ENCODE results near the gene FSD1. TPM values are rescaled to one million over a fixed set of nuclear protein-coding genes. Genes with fewer than 3 reads are reported as not detected.
"Not testable (repeated sequence)": the region's sequence is repeated elsewhere in the genome, so short reads cannot be mapped to it uniquely, and the experiment has no call there.

Gene FSD1
- total RNA-seq, 4 donors from 2014 or later, result not detected

DNA sequence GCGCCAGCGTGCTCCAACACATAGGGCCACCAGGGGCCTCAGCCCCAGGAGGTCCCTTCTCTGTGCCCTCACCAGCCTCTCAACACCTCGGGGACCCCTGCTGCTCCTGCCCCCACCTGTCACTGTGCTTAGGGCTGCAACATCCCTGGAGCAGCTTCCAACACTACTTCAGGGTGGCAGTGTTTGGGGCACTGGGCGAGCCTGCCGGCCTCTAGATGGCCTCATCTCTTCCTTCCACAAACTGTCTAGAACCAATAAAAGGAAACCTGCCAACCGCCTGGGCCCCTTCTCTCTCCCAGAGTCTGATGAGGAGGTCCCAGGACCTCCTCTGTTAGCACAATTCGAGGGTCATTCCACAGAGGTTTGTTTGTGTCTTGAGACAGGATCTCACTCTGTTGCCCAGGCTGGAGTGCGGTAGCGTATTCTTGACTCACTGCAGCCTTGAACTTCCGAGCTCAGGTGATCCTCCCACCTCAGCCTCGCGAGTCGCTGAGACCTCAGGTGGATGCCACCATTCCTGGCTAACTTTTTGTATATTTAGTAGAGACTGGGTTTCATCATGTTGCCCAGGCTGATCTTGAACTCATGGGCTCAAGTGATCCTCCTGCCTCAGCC lies 35.5 kb upstream of the FSD1 start:
- TF ChIP-seq POLR2AphosphoS5 (IDR thresholded peaks at IDR 0.05) (no peak), EP300 (IDR thresholded peaks at IDR 0.05) (no peak), POLR2A (IDR thresholded peaks at IDR 0.05) (no peak), CTCF (IDR thresholded peaks at IDR 0.05) (no peak)
- DNase-seq (ENCODE audit: low spot score in 2 of 2), result no peak
- Histone ChIP-seq H3K4me3 (no peak overlapping the region), H3K36me3 (peaks cover 70% of the 10 kb centered on the region), H3K4me1 (no peaks in the 10 kb centered on the region), H3K27ac (no peak overlapping the region), H3K9me3 (no peaks in the 10 kb centered on the region), H3K27me3 (no peaks in the 10 kb centered on the region)
- 93% methylated on average over 7 of the region's 13 CpGs for WGBS

DNA sequence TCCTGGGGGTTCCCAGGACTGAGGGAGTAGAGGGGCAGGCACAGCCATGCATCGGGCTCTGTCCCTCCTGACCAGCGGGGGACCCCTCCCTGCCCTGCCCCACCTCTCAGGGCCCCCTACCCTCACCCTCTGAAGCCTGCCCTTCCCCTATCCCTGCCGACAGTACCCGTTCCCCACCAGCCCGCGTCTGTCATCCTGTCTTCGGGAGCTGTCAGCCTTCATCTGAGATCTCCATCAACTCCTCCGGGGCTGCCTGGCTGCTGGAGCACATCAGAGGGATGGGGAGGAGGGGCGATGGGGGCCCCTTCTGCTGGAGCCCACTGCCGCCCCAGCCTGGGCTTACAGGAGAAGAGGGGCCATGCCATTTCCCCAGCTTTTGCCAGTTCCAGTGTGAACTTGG lies 31.5 kb upstream of the FSD1 start:
- DNase-seq (ENCODE audit: low spot score in 2 of 2), result no peak
- TF ChIP-seq POLR2AphosphoS5 (IDR thresholded peaks at IDR 0.05) (no peak), CTCF (IDR thresholded peaks at IDR 0.05) (no peak), POLR2A (IDR thresholded peaks at IDR 0.05) (no peak), EP300 (IDR thresholded peaks at IDR 0.05) (no peak)
- no peaks in the 10 kb centered on the region for H3K4me1 ChIP-seq
- H3K4me3 ChIP-seq, result no peak overlapping the region
- no peaks in the 10 kb centered on the region for H3K9me3 ChIP-seq
- H3K27me3 ChIP-seq, result peaks cover 8% of the 10 kb centered on the region
- H3K27ac ChIP-seq, result no peak overlapping the region
- WGBS, result 56% methylated on average over 8 of the region's 10 CpGs
- H3K36me3 ChIP-seq, result peaks cover 34% of the 10 kb centered on the region

- peaks cover 22% of the 10 kb centered on the region for H3K27me3 ChIP-seq
- DNase-seq (ENCODE audit: low spot score in 2 of 2); H3K4me3 ChIP-seq; H3K27ac ChIP-seq; H3K9me3 ChIP-seq; H3K4me1 ChIP-seq: not testable (repeated sequence)
- WGBS, result 89% methylated on average over 6 of the region's 6 CpGs
- H3K36me3 ChIP-seq, result peaks cover 21% of the 10 kb centered on the region
These were observed 30.1 kb upstream of the FSD1 start for GRCh38 chr19:4274321-4274686.

DNA sequence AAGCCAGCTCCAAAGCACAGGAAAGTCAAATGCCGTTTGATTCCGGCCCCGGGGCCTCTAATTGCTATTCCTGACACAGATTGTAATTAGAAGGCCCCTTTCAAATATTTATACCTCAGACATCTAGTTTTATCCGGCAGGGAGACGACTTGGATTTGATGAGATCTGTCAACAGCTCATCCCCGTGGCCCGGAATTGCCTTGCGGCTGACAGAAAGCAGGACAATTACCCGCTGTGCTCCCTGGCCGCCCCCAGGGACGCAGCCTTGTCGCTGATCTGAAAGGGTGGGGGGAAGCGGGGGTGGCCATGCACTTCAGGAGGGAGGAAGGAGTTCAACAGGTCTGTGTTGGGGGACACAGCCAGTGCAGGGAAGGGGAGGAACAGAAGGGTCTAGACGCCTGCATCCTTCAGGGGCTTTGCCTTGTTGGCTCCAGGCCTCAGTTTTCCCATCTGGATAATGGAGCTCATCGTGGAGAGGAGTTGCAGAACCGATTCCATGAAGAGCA lies 27.2 kb upstream of the FSD1 start:
- H3K4me3 ChIP-seq, result no peak overlapping the region
- DNase-seq (ENCODE audit: low spot score in 2 of 2), result no peak
- no peaks in the 10 kb centered on the region for H3K36me3 ChIP-seq
- peaks cover 16% of the 10 kb centered on the region for H3K4me1 ChIP-seq
- TF ChIP-seq EP300 (IDR thresholded peaks at IDR 0.05) (no peak), POLR2A (IDR thresholded peaks at IDR 0.05) (no peak), CTCF (IDR thresholded peaks at IDR 0.05) (no peak), POLR2AphosphoS5 (IDR thresholded peaks at IDR 0.05) (no peak)
- H3K27me3 ChIP-seq, result peaks cover 51% of the 10 kb centered on the region
- H3K27ac ChIP-seq, result no peak overlapping the region
- 32% methylated on average over 14 of the region's 16 CpGs for WGBS
- H3K9me3 ChIP-seq, result no peaks in the 10 kb centered on the region

GRCh38 chr19:4278010-4278409 lies 26.4 kb upstream of the FSD1 start:
- WGBS, result 44% methylated on average over 4 of the region's 4 CpGs
- no peak for DNase-seq (ENCODE audit: low spot score in 2 of 2)
- no peak overlapping the region for H3K4me3 ChIP-seq

GRCh38 chr19:4278419-4279266 lies 25.8 kb upstream of the FSD1 start, which contains the start of gene SHD:
Gene SHD, plus strand, starts transcription at chr19:4279266. Its CDS starts 798 bp downstream, at chr19:4280064.
- 3% methylated on average over 34 of the region's 44 CpGs for WGBS
- peak within 1 kb of the TSS; percentile 29 for H3K4me3 ChIP-seq

More at GRCh38 chr19:4278010-4278409, 26.4 kb upstream of the FSD1 start:
- H3K4me1 ChIP-seq, result peaks cover 16% of the 10 kb centered on the region
- no peaks in the 10 kb centered on the region for H3K9me3 ChIP-seq
- H3K36me3 ChIP-seq, result no peaks in the 10 kb centered on the region
- TF ChIP-seq POLR2AphosphoS5 (IDR thresholded peaks at IDR 0.05) (no peak), POLR2A (IDR thresholded peaks at IDR 0.05) (no peak), EP300 (IDR thresholded peaks at IDR 0.05) (no peak)
- peaks cover 59% of the 10 kb centered on the region for H3K27me3 ChIP-seq
- no peak overlapping the region for H3K27ac ChIP-seq

More at GRCh38 chr19:4278419-4279266, 25.8 kb upstream of the FSD1 start, which contains the start of gene SHD:
- H3K27ac ChIP-seq, result no peak within 1 kb of the TSS
- H3K27me3 ChIP-seq, result peaks cover 59% of the 10 kb centered on the region
- peaks cover 16% of the 10 kb centered on the region for H3K4me1 ChIP-seq
- TF ChIP-seq EP300 (IDR thresholded peaks at IDR 0.05) (no peak), POLR2AphosphoS5 (IDR thresholded peaks at IDR 0.05) (no peak), POLR2A (IDR thresholded peaks at IDR 0.05) (no peak), CTCF (IDR thresholded peaks at IDR 0.05) (no peak)
- H3K9me3 ChIP-seq, result no peaks in the 10 kb centered on the region
- H3K36me3 ChIP-seq, result no peaks in the 10 kb centered on the region
- no peak for DNase-seq (ENCODE audit: low spot score in 2 of 2)
